ENCODE measurements around the gene EXOC4. TPM values are rescaled to one million over a fixed set of nuclear protein-coding genes. Genes with fewer than 3 reads are reported as not detected.

The EXOC4 gene
- total RNA-seq, 1 donor from 2014 or later: 99.2 TPM

DNA sequence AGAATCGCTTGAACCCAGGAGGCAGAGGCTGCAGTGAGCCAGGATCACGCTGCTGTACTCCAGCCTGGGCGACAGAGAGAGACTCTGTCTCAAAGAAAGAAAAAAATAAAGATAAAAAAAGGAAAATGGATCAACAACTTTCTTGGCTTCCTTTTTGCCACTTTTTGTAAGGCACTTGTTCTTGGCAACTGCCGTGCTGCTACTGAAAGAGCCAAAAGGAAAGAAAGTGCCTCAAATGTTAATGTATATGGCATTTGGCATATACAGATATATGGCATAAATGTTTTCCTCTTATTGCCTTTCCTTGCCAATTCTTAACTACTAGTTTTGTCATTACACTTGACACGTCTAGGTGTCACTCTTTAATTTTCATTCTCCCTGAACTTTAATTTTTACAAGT lies 480.5 kb downstream of the EXOC4 start:
- H3K9me3 ChIP-seq: no peaks in the 10 kb centered on the region
- no peaks in the 10 kb centered on the region for H3K36me3 ChIP-seq
- no peak for DNase-seq (ENCODE audit: extremely low spot score in 2 of 2)
- no peaks in the 10 kb centered on the region for H3K27me3 ChIP-seq
- H3K4me1 ChIP-seq: no peaks in the 10 kb centered on the region
- no peak overlapping the region for H3K27ac ChIP-seq
- H3K4me3 ChIP-seq: no peak overlapping the region
- no peak for TF ChIP-seq POLR2AphosphoS5 (IDR thresholded peaks at IDR 0.05; ENCODE audit: insufficient read depth in 1 of 2, low read depth in 1 of 2)
- TF ChIP-seq POLR2A (IDR thresholded peaks at IDR 0.05): no peak
- TF ChIP-seq, protein P1, sequence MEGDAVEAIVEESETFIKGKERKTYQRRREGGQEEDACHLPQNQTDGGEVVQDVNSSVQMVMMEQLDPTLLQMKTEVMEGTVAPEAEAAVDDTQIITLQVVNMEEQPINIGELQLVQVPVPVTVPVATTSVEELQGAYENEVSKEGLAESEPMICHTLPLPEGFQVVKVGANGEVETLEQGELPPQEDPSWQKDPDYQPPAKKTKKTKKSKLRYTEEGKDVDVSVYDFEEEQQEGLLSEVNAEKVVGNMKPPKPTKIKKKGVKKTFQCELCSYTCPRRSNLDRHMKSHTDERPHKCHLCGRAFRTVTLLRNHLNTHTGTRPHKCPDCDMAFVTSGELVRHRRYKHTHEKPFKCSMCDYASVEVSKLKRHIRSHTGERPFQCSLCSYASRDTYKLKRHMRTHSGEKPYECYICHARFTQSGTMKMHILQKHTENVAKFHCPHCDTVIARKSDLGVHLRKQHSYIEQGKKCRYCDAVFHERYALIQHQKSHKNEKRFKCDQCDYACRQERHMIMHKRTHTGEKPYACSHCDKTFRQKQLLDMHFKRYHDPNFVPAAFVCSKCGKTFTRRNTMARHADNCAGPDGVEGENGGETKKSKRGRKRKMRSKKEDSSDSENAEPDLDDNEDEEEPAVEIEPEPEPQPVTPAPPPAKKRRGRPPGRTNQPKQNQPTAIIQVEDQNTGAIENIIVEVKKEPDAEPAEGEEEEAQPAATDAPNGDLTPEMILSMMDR (IDR thresholded peaks at IDR 0.05): no peak
- intact Hi-C loops (cut with DNase I): no loop called here

DNA sequence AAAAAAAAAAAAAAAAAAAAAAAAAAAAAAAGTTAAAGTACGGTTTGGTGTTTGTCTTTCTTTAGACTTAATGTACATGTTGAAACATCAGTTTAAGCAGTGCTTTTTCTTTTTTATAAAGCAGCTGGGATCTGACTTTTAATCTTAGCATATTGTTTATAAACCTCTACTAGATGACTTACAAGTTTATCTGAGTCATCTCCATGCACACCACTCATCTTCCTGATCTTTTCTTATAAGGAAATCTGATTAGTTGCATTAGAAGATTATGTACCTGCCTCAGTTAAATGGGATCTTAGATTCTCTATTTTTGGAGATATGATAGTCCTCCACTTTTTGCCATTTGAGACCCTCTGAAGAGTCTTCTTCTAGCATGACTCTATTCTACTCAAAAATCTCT lies 482.3 kb downstream of the EXOC4 start:
- TF ChIP-seq, protein P1 (IDR thresholded peaks at IDR 0.05): no peak
- TF ChIP-seq POLR2A (IDR thresholded peaks at IDR 0.05): no peak
- intact Hi-C loops (cut with DNase I): no loop called here
- Histone ChIP-seq H3K27ac (no peak overlapping the region), H3K36me3 (no peaks in the 10 kb centered on the region), H3K4me3 (no peak overlapping the region), H3K9me3 (no peaks in the 10 kb centered on the region), H3K4me1 (no peaks in the 10 kb centered on the region), H3K27me3 (no peaks in the 10 kb centered on the region)
- DNase-seq (ENCODE audit: extremely low spot score in 2 of 2): no peak

DNA sequence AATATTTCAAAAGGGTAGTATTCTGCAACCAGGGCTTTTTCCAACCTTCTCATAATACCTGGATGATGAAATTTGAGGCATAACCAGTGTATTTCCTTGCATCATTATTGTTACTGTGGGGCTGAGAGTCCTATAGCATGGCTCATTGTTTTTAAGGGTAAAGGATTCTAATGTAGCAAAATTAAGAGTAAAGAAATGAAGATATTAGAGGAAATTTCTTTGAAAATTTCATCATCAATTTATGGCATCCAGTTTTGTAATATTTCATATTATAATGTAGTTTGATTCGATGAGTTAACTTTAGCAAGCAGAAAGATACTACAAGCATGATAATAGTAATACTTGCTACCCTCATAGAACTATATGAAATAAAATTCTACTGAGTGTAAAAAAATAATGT lies 486.9 kb downstream of the EXOC4 start:
- H3K27ac ChIP-seq: no peak overlapping the region
- no peak for DNase-seq (ENCODE audit: extremely low spot score in 2 of 2)
- H3K4me1 ChIP-seq: no peaks in the 10 kb centered on the region
- no peak overlapping the region for H3K4me3 ChIP-seq
- no peaks in the 10 kb centered on the region for H3K36me3 ChIP-seq
- intact Hi-C loops (cut with DNase I): no loop called here
- no peaks in the 10 kb centered on the region for H3K27me3 ChIP-seq
- no peaks in the 10 kb centered on the region for H3K9me3 ChIP-seq
- TF ChIP-seq, protein P1 (IDR thresholded peaks at IDR 0.05): no peak
- no peak for TF ChIP-seq POLR2AphosphoS5 (IDR thresholded peaks at IDR 0.05; ENCODE audit: insufficient read depth in 1 of 2, low read depth in 1 of 2)
- TF ChIP-seq POLR2A (IDR thresholded peaks at IDR 0.05): no peak

DNA sequence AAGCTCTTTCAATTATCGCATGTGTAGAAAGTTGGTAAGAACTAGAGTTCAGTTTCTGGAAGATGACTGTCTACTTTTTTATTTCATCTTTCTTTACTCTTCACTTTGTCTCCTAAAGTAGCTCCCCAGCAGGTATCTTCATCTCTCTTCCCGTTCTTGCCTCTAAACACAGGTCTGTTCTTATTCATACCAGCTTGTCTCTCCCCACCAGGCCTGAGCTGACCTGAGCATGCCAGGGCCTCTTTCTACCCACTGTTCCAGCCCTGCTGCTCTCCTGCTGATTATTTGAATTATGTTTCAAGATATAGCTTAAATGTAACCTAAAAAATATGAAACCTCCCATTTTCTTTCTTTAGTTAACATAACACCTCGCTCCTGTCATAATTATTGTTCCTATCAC lies 488.2 kb downstream of the EXOC4 start:
- Histone ChIP-seq H3K9me3 (no peaks in the 10 kb centered on the region), H3K36me3 (no peaks in the 10 kb centered on the region), H3K4me1 (no peaks in the 10 kb centered on the region), H3K4me3 (no peak overlapping the region), H3K27me3 (no peaks in the 10 kb centered on the region), H3K27ac (no peak overlapping the region)
- TF ChIP-seq POLR2AphosphoS5 (IDR thresholded peaks at IDR 0.05; ENCODE audit: insufficient read depth in 1 of 2, low read depth in 1 of 2) (no peak), POLR2A (IDR thresholded peaks at IDR 0.05) (no peak)
- TF ChIP-seq, protein P1 (IDR thresholded peaks at IDR 0.05): no peak
- intact Hi-C loops (cut with DNase I): no loop called here
- no peak for DNase-seq (ENCODE audit: extremely low spot score in 2 of 2)

DNA sequence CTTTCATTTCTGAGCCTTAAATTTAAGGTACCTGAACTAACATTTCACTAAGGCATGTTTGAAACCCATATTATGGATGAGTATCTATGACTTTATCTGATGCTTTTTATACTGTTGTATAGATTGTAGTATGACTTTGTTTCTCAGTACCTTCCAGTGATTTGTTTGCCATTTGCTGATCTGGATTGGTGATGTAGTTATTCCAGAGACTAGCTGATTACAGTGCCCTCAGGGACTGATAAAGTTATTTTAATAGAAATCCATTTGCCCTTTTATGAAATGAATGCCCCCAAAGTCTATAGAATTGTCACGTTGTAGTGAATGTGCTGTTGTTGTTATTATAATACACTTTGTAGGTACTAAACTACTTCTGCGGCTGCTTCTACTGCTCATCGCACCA lies 488.8 kb downstream of the EXOC4 start:
- Histone ChIP-seq H3K27me3 (no peaks in the 10 kb centered on the region), H3K36me3 (no peaks in the 10 kb centered on the region), H3K4me3 (no peak overlapping the region), H3K27ac (no peak overlapping the region), H3K9me3 (no peaks in the 10 kb centered on the region), H3K4me1 (no peaks in the 10 kb centered on the region)
- intact Hi-C loops (cut with DNase I): no loop called here
- TF ChIP-seq POLR2A (IDR thresholded peaks at IDR 0.05): no peak
- TF ChIP-seq, protein P1 (IDR thresholded peaks at IDR 0.05): no peak
- no peak for TF ChIP-seq POLR2AphosphoS5 (IDR thresholded peaks at IDR 0.05; ENCODE audit: insufficient read depth in 1 of 2, low read depth in 1 of 2)
- no peak for DNase-seq (ENCODE audit: extremely low spot score in 2 of 2)

Data from vagina (tissue), 2 donors.